Fibroblast of skin of left quadriceps (primary cell): ENCODE measurements around the gene CSPG4.
A peak's percentile ranks its signal among the peaks of the same experiment; 100 is the strongest.
"Not testable (repeated sequence)": the region's sequence is repeated elsewhere in the genome, so short reads cannot be mapped to it uniquely, and the experiment has no call there.

Experiments
- DNase-seq, 2 experiments: peaks; one replicate each; pipeline ENCODE4 v3.0.0-alpha.2; 2013; ENCODE audit warnings: low read depth in 2 of 2

The CSPG4 gene

DNA sequence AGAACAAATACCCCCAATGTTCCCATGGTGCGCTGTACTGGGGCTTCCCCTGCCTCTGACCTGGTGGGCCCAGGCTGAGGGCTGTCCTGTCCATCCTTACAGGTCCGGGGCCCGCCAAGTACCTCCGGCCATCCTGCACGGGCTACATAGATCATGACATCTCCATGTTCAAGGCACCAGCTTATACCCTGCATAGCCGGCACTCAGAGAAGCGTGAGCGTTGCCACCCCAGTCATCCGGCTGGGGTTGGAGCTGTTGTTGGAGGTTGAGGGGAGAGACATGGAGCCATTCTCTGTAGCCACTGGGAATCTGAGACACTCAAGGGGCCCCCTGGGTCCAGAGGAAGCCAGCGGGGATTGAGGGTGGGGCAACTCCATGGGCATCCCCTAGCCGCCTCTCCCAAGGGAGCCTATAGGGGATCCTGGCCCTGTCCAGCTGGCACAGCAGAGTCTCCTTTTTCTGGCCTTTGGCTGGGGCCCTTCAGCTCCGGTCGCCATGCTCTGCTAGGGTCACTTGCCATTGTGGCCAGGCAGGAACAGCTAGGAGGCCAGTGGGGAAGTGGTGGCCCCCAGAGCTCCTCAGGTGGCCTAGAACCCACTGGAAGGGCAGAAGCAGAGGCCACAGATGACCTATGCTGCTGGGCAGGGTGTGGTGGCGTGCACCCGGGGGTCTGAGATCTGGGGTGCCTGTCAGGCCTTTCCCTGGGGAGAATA lies 12.5 kb upstream of the CSPG4 start:
- DNase-seq: no peak

DNA sequence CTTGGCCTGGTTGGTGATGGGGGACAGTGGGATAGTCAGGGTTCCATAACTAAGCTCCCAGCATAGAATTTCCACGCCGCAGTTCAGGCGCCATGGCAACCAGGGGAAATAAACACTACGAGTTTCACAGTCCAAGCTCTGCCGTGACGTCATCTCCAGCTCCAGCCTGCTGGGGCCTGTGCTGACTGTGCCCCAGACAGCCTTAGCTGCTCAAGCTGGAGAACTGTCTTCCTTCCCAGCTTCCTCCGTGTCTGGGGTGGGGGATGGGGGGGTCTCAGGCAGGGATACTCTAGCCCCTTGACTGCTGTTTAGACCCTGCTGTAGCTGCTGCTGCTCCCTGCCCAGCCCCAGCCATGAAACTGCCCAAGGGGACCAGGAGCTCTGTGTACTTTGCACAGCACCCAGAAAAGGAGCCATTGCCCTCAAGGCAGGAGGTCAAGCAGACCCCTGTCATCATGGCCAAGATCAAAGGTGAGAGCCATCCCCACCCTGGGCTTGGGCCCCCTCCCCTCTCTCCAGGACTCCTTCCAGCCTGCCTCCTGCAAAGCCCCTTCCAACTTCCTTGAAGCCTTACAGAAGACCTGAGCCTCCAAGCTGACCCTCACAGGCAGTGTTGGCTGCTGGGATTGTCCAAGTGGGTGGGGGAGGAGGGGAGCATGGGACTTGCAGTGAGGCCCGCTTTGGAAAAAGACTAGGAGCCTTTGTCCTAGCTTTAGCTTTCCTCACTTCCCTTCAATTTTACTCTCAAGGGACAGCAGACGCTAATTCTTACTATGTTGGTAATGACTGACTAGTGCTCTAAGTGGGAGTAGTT lies 11.4 kb upstream of the CSPG4 start:
- peak; percentile 76 to 78 for DNase-seq

DNA sequence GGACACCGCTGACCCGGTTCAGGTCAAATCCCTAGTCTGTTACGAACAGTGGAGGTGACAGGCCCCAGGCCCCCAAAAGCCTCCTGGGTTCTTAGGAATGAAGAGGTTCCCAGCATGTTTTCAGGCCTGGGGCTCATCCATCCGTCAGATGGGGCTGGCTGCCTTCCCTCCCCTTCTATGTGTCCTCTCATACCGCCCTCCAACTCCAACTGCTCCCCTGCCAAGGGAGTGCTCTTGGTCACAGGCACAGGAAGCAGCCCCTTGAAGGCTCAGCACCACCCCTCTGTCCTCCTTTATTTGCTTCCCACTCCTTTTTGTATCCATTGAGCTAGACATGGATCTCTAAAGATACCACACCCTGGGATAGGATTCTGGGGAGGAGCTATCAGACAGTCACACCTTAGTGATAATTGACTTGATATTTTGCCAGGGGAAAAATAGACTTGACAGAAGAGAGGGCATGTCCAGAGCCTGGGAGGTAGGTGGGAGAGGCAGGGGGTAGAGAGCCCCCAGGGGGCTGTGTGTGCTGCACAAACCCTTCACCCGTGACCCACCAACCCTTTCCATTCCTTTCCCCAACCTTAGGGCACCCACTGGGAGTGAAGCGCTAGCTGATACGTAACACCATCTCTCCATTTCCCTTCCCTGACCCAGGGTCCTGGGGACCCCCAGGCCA lies 10.7 kb upstream of the CSPG4 start:
- no peak for DNase-seq

DNA sequence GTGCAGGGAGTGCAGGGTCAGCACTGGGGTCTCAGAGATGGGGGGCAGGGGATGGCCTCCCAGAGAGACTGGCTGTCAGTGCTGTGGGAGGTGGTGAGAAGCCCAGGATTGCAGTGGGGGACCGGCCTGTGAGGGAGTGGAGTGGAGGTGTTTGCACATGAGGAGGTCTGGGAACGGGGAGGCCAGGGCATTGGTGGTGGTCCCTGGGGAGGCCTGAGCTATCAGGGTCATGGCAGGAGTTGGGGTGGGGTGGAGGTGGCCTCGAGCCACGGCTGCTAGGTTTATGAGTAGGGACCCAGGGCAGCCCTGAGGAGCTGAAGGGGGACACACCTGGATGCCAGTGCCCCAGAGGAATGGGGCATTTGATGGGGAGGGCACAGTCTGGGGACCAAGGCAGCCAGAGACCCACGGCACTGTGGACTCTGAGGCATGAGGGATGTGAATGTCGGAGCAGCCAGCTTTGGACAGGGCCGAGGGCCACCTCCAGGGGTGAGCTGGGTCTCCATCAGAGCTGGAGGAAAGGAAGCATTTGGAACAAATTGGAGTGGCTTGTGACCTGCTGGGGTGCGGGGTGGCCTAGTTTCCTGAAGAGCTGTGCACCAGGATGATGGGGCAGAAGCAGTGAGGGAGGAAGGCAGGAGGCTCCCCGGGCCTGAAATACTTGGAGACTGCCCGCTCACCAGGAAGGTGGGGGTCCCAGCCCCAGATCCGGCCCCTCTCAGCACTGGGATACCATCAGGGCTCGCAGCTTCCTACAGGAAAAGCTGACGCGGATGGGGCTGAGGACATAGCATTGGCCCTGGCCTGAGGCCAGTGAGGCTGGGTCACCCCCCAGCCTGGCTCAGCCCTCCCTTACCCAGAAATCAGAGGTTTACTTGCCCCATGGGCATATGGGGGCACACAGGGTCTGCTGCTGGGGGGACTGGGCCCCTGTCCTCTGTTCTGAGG lies 9.5 kb upstream of the CSPG4 start:
- DNase-seq: no peak

DNA sequence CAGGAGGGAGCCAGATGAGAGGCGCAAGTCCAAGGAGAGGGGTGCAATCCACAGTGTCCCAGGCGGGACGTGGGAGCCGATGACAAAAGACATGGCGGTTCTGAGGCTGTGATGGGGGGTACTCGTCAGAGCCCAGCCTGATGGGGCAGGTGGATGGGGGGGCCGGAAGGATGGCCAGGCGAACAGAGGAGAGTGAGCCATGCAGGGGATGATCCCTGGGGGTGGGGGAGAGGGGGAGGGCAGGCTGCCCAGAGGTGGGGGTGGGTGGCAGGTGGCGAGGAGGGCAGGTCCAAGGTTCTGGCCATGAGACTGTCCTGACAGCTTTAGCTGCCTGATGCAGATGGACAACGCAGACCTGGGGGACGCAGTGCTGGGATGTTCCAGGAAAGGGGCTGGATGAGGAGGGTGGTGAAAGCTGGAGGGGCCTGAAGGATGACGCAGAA lies 8.9 kb upstream of the CSPG4 start:
- DNase-seq: no peak

DNA sequence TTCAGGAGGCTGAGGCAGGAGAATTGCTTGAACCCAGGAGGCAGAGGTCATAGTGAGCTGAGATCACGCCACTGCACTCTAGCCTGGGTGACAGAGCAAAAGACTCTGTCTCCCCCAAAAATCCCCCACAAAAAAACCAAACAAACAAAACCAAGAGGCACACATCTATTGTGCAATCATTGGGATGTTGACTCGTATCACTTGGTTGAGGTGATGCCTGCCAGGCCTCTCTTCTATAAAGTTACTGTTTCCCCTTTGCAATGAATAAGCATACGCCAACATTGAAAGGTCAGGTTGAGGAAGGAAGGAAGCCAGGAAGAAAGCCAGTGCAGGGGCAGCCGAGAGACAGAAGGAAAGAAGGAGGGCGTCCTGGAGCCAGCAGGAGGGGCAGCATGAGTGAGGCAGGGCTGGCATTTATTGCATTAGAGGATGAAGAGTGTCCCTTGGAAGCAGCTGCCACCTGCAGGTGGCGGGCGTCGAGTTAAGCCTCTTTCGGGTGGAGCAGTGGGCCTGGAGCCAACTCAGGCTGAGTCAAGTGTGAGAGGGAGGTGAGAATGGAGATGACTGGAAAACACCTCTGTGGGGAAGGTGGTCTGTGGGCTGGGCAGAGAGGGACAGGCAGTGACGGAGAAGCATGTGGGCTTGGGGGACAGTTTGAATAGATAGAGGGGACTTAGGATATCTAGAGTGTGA lies 8.3 kb upstream of the CSPG4 start:
- no peak for DNase-seq

DNA sequence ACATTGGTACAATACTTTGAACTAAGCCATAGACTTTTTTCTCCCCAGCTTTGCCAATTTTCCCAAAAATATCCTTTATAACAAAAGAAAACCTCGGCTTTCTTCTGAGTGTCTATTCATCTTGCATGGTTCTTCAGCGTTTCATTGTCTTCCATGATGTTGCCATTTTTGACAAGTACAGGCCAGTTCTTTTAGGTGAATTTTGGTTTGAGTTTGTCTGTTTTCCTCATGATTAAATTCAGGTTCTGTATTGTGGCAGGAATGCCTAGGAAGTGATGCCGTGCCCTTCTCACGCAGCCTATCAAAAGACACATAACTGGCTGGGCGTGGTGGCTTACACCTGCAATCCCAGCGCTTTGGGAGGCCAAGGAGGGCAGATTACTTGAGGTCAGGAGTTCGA lies 7.6 kb upstream of the CSPG4 start:
- no peak for DNase-seq

DNA sequence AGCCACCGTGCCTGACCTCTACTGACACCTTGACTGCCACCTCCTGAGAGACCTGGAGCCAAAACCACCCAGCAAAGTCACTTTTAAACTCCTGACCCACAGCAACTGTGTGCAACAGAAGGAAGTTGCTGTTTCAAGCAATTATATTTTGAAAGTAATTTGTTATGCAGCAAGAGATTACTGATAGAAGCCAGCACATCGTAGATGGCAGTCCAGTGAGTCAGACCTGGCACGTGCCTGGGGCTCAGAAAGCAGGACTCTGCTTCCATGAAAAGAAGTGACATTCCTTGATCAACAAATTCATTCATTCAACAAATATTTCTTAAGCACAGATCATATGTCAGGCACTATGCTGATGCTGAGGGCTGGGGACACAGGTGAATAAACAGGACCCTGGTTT lies 5.7 kb upstream of the CSPG4 start:
- DNase-seq: no peak

DNA sequence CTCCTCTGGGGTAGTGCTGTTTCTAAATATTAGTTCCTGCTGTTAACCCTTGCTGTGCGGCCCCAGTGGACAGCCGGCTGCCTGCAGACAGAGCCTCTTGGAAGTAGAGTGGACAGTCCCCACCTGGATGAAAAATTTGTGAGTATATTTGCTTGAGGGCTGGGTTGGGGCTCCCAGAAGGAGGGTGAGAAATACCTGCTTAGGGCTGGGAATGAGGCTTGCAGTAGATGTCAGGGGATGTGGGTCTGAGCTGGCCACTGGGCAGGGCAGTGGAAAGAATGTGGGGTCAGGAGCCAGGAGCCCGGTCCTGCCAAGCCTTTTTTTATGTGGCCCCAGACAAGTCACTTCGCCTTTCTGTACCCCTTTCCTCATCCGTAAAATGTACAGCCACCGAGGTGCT lies 4.4 kb upstream of the CSPG4 start:
- DNase-seq: not testable (repeated sequence)

DNA sequence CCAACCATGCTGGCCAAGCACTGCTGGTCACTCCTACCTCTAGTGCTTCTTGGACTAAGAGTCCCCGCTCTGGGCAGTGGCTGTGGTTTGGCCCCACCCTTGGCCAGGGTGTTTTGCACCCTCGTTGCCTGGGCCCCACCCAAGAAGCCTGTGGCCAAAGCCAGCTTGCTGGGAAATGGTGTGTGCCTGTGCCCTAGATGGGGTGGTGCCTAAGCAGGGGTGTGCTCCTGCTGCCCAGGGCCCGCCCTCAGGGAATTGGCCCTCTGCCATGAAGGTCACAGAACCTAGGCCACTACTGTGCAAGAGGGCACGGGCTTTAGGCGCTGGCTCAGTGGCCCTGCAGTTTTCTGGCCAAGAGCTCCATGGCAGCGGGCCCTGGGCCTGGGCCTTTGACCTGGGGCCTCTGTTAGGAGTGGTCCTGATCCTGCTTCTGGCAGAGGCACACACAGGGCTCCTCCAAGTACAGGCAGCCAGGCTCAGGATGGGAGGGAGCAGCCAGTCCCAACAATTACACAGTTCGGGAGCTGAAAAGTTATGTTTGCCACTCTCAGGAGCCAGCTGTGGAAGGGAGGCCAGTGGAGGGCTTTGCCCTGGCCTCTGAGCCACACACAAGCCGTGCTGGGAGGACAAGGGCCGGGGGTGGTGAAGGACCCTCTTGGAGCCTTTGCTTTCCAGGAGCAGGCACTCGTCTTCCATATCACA lies 3.8 kb upstream of the CSPG4 start:
- DNase-seq: not testable (repeated sequence)

DNA sequence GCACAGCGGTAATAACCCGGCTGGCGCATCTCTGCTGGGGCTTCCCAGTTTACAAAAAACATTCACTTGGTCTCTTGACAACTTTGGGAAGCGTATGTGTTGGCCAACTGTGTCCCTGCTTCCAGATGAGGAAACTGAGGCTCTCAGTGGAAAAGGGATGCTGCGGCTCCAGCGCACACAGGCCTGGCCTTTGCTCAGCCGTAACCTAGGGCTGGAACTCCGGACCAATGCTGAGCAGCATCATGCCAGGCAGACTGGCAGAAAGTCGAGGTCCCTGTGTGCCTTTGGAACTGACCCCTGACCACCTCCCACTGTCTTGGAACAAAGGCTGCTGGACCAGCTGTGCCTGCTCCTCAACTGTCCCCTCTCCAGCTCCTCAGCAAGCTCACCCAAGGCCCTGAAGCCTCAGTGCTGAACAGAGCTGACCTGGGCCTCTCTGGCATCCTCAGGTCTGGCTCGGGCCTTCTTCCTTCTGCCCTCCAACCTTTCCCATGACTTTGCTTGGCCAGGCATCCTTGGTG lies 2.7 kb upstream of the CSPG4 start:
- DNase-seq: not testable (repeated sequence)

DNA sequence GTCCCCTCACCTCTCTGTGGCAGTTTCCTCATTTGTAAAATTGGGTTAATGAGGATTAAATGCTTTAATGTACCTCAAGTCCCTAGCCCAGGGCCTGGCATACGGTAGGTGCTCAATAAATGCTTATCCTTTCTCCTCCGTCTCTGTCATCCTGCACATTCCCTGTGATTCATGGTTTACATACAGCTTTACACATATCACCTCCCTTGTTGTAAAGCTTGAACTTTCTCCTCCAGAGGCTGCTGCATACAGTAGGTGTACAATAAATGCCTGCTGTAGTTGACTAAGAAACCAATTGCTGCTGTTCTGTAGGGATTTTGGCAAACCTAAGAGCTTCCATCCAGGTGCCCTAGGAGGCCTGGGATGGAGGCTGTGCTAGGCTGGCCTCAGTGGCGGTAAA lies 1.5 kb upstream of the CSPG4 start:
- DNase-seq: no peak

DNA sequence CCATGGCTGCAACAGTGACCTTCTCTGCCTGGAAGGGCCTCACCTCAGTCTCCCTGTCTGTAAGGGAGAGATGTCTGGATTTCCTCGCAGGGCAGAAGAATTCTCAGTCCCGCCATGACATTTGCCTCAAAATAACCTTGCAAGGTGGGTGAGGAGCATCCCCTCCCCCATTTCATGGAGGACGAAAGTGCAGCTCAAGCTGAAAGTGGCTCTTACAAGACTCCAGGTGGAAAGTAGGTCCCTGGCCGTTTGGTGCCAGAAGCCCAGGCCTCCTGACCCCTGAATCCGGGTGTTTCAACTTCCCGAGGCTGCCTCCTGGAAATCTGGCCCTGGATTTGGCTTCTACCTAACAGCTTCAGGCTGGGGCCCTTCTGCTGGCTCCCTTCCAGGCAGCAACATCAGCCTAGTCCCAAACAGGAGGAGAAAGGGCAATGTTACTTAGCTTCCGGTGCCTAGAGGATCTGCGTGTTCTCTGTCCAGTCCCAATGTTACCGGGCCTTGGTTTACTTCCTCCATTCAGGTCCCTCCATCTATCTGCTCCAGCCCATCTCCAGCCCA lies 769 bp upstream of the CSPG4 start:
- DNase-seq: no peak

DNA sequence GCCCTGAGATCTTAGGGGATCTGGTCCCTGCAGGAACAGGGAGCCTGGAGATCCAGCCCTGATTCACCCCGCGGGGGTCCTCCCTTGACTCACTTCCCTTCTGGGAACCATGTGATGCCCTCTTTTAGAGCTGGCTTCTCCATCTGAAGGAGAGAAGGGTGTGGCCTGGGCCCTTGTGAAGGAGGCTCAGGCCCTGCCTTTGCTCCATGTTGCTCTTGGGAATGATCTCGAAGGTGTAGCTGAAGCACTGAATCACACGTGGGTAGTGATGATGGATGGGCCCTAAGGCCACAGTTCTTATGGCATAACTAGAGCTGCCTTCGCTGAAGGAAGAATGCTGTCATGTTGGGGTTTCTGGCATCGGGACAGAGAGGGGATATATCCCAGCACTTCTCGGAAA lies 1.2 kb downstream of the CSPG4 start:
- DNase-seq: not testable (repeated sequence)

DNA sequence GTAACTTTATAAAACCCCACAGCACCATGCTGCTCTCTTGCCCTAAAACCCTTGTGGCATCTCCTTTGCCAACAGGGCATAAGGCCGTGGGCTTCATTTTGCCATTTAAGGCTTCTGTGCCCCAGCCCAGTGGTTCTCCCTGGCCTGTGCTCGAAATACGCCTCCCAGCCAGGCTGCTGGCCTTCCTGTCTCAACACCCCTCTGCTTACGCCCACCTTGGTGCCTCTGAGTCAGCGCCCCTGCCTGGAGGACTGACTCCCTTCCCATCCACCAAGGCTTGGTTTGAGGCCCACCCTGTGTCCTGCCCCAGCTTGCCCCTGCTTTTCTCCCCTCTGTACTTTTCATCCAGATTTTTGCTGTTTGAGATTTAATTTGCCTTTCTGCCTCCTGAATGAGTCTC lies 1.8 kb downstream of the CSPG4 start:
- not testable (repeated sequence) for DNase-seq

DNA sequence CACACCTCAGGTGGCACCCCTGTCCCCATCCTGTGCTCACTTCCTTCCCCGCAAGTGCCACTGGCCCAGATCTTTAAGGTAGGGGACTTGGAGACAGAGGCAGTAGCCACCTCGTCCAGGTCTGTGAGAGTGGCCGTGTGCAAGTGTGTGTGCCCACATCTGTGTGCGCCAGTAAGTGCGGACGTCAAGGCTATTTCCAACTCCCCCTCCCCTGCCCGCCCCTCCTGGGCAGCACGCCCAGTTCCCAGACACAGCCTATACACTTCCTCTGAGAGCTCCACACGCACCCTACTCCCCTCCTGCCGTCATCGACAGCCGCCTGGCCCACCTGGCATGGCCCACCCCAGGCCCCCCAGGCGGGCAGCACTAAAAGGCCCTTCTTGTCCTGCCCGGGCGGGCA lies 3.2 kb downstream of the CSPG4 start:
- DNase-seq: not testable (repeated sequence)

DNA sequence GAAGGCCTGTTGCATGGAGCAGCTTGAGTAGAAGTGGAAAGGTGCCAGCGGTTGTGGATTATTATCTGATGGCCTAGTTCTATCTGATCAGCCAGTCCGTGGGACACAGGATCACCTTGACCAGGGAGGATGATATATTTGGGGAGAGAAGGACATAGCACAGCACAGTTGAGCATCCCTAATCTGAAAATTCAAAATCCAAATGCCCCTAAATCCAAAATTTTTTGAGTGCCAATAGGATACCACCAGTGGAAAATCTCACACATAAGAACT lies 6.0 kb downstream of the CSPG4 start:
- no peak for DNase-seq

DNA sequence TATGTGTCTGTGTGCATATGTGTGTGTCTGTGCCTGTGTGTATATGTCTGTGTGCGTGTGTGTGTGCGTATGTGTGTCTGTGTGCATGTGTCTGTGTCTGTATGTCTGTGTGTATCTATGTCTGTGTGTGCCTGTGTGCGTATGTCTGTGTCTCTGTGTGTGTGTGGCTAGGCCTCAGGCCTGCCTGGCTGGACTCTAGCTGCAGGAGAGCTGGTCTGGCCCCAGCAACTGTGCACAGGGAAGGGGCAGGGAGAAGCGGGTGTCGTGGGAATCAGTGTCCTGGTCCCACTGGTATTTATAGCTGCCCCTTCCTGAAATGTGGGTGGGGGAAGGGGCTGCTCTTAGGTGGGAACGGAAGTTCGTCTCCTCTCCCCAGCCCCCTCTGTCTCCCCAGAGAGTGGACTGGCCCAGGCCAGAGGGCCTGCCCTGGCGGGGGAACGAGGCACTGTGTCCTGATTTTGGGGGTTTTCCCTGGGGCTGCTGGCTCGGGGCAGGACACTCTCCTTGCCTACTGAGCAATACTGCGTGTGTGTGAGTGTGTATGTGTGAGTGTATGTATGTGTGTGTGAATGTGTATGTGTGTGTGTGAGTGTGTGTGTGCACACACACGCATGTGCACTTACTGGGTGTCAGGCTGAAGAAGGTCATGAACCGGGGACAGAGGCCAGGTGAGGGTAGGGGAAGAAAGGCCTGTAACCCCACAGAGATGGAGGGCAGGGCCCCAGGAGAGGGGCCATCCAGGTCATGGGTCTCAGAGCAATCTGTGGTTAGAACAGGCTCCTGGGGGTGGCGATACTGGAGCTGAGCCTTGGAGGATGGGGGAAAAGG lies 6.6 kb downstream of the CSPG4 start:
- DNase-seq: no peak

DNA sequence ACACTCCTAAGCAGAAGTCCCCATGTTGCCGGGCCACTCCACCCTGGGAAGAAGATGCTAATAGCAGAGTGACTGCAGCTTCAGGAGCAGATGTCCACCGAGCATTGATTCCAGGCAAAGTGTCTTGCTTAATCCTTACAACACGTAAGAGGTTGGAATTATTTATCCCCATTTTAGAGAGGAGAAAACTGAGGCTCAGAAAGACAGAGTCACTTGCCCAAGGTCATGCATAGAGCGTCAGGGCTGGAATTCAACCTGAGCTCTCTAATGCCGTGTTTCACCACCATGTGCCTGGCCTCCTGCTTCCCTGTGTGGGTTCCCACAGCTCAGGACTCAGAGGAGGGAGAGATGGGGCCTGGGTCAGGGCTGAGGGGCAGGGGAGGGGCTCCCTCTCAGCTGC lies 7.3 kb downstream of the CSPG4 start:
- not testable (repeated sequence) for DNase-seq
